Panc1 (cell line): ENCODE data around the gene GJB4. TPM values are rescaled to one million over a fixed set of nuclear protein-coding genes. Genes with fewer than 3 reads are reported as not detected.

Experiments
- ATAC-seq: fragments of 200-7000 bp; cut with Tn5 transposase; 2 replicates; pipeline ENCODE4 v1.9.1; 2020; ENCODE audit warnings: mild to moderate bottlenecking, moderate library complexity
- BruUV-seq: library from RNA; stranded (reverse); fragments of 400-500 nt; replicated peaks from 2 replicates; lab custom pipeline; 2021; lab: Mats Ljungman, UMichigan
- CTCF ChIA-PET: fragments of 300-600 bp; sonication (Branson Sonifier 250); formaldehyde crosslinking; loops from one replicate; lab custom pipeline; 2022; ENCODE audit warnings: antibody characterized with exemption; lab: Charles Lee
- POLR2A ChIA-PET: fragments of 300-600 bp; sonication (Branson Sonifier 250); formaldehyde crosslinking; loops from one replicate; lab custom pipeline; 2022; ENCODE audit warnings: antibody characterized with exemption; lab: Charles Lee
- DNase-seq: peaks from one replicate; pipeline ENCODE4 v3.0.0-alpha.2; 2010; ENCODE audit warnings: low read depth, low spot score
- H3K27ac ChIP-seq: 2 replicates; pipeline ENCODE4 v1.5.1; 2011; ENCODE audit warnings: mild to moderate bottlenecking, low read length, inconsistent platforms
- H3K27me3 ChIP-seq: fragments of 200-500 bp; sonication (Bioruptor generic); 2 replicates; pipeline ENCODE4 v1.6.0; 2014; ENCODE audit warnings: low read length, inconsistent platforms; ENCODE audit not compliant: control insufficient read depth, insufficient read depth
- H3K36me3 ChIP-seq: fragments of 200-500 bp; sonication (Bioruptor generic); 2 replicates; pipeline ENCODE4 v1.5.1; 2014; ENCODE audit warnings: inconsistent platforms, mild to moderate bottlenecking, low read length, moderate library complexity; ENCODE audit not compliant: control insufficient read depth, insufficient read depth
- H3K4me1 ChIP-seq: 2 replicates; pipeline ENCODE4 v1.5.1; 2011; ENCODE audit warnings: inconsistent platforms, mild to moderate bottlenecking, low read length, moderate library complexity; ENCODE audit not compliant: control insufficient read depth, insufficient read depth
- H3K4me3 ChIP-seq, 2 experiments: 2 replicates each; pipeline ENCODE4 v1.5.1; 2011 to 2012; ENCODE audit warnings: low read depth in 2 of 2, low read length in 2 of 2, mild to moderate bottlenecking in 2 of 2, inconsistent platforms in 1 of 2, moderate library complexity in 1 of 2
- H3K9me3 ChIP-seq: fragments of 200-500 bp; sonication (Bioruptor generic); 2 replicates; pipeline ENCODE4 v1.5.1; 2014; ENCODE audit warnings: low read depth, mild to moderate bottlenecking, inconsistent platforms, low read length, moderate library complexity; ENCODE audit not compliant: control insufficient read depth, insufficient read depth
- POLR2AphosphoS5 ChIP-seq: IDR thresholded peaks from 2 replicates; pipeline ENCODE4 v1.6.1; 2012; ENCODE audit warnings: mild to moderate bottlenecking, low read depth, low read length, moderate library complexity
- SIN3A ChIP-seq: IDR thresholded peaks from 2 replicates; pipeline ENCODE4 v1.6.1; 2012; ENCODE audit warnings: low read depth, mild to moderate bottlenecking, low read length, moderate library complexity, borderline replicate concordance; ENCODE audit not compliant: insufficient read depth
- TCF7L2 ChIP-seq: IDR thresholded peaks from 2 replicates; pipeline ENCODE4 v1.6.1; 2011; ENCODE audit warnings: mild to moderate bottlenecking, low read depth, low read length, inconsistent platforms
- in situ Hi-C: cut with HindIII; loops from 2 replicates; pipeline ENCODE4 v1.10.0; 2016; ENCODE audit warnings: low sequenced_read_pairs, low pct_unique_long_range_greater_than_20kb
- intact Hi-C: fragments of 100-400 bp; cut with micrococcal nuclease; formaldehyde crosslinking; loops from one replicate; pipeline ENCODE4 v1.10.0; 2022; ENCODE audit not compliant: unreplicated experiment
- total RNA-seq: library from RNA; stranded (reverse); gene quantifications from one replicate; pipeline ENCODE4 v1.2.1, GENCODE V29; 2021; ENCODE audit not compliant: unreplicated experiment
- TF ChIP-seq, protein P1 (sequence below), 2 experiments: IDR thresholded peaks; 2 replicates each; pipeline ENCODE4 v1.6.1; 2011 to 2012; ENCODE audit warnings: low read depth in 2 of 2, control low read depth in 1 of 2, low read length in 1 of 2, mild to moderate bottlenecking in 1 of 2, moderate library complexity in 1 of 2; ENCODE audit not compliant: insufficient read depth in 1 of 2
- TF ChIP-seq, protein P2 (sequence below): fragments of 450-650 bp; IDR thresholded peaks from 2 replicates; pipeline ENCODE4 v1.5.1; 2017; ENCODE audit warnings: mild to moderate bottlenecking

Gene GJB4
- total RNA-seq, 1 experiment from 2014 or later = not detected

DNA sequence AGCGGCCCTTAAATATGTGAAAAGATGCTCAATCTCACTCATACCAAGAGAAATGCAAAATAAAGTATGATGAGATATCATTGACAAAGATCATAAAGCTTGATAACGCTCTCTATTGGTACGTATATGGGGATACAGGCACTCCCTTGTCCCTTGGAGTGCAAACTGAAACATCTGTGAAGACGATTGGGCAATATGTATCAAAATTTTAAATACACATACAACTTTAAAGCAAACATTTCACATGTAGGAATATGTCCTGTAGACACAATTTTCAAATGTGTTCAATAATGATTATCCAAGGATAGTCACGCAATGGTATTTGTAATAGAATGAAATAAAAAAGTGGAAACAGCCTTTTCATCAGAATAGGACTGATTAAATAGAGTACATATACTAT, 19.5 kb downstream of the GJB4 start:
- Histone ChIP-seq H3K36me3 (peaks cover 5% of the 10 kb centered on the region; the same call in 1 of the 2 replicates), H3K27ac (no peak overlapping the region), H3K27me3 (peaks cover 3% of the 10 kb centered on the region), H3K4me1 (peaks cover 5% of the 10 kb centered on the region; the same call in 1 of the 2 replicates), H3K4me3 (no peak overlapping the region), H3K9me3 (no peaks in the 10 kb centered on the region)
- ATAC-seq = no peak
- ChIA-PET POLR2A (interaction anchor here (0.6 kb wide), 1 partner anchor 1197 kb away, joined by 3 read pairs; no protein-coding TSS in a partner anchor), CTCF (no interaction called here)
- DNase-seq = no peak
- in situ Hi-C loops (no loop called here), intact Hi-C loops (no loop called here)
- BruUV-seq = no TSS peak
- TF ChIP-seq, protein P1, sequence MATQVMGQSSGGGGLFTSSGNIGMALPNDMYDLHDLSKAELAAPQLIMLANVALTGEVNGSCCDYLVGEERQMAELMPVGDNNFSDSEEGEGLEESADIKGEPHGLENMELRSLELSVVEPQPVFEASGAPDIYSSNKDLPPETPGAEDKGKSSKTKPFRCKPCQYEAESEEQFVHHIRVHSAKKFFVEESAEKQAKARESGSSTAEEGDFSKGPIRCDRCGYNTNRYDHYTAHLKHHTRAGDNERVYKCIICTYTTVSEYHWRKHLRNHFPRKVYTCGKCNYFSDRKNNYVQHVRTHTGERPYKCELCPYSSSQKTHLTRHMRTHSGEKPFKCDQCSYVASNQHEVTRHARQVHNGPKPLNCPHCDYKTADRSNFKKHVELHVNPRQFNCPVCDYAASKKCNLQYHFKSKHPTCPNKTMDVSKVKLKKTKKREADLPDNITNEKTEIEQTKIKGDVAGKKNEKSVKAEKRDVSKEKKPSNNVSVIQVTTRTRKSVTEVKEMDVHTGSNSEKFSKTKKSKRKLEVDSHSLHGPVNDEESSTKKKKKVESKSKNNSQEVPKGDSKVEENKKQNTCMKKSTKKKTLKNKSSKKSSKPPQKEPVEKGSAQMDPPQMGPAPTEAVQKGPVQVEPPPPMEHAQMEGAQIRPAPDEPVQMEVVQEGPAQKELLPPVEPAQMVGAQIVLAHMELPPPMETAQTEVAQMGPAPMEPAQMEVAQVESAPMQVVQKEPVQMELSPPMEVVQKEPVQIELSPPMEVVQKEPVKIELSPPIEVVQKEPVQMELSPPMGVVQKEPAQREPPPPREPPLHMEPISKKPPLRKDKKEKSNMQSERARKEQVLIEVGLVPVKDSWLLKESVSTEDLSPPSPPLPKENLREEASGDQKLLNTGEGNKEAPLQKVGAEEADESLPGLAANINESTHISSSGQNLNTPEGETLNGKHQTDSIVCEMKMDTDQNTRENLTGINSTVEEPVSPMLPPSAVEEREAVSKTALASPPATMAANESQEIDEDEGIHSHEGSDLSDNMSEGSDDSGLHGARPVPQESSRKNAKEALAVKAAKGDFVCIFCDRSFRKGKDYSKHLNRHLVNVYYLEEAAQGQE (IDR thresholded peaks at IDR 0.05; ENCODE audit: insufficient read depth in 1 of 2, low read depth in 2 of 2, low read length in 1 of 2) = no peak

DNA sequence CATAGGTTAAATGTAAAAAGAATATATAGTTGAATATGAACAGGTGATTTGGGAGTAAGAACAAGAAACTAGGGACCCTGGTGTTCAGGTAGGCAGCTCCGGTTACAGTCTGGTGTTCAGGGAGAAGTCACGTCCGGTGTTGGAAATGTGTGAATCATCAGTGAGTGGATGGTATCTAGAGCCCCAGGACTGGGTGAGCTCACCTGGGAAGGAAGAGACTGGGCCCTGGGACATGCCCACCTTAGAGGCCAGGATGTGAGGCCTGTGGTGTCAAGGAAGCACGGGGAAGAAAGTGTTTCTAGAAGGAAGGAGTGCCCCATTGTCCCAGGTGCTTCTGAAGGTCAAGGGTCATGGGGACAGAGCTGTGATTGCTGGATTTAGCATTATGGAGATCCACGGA, 20.0 kb downstream of the GJB4 start:
- Histone ChIP-seq H3K4me1 (peaks cover 5% of the 10 kb centered on the region; the same call in 1 of the 2 replicates), H3K9me3 (no peaks in the 10 kb centered on the region), H3K36me3 (peaks cover 5% of the 10 kb centered on the region; the same call in 1 of the 2 replicates), H3K27me3 (peaks cover 3% of the 10 kb centered on the region), H3K27ac (no peak overlapping the region), H3K4me3 (no peak overlapping the region)
- in situ Hi-C loops = no loop called here
- no TSS peak for BruUV-seq
- ChIA-PET CTCF (no interaction called here), POLR2A (interaction anchor here (0.6 kb wide), 1 partner anchor 1198 kb away, joined by 3 read pairs; no protein-coding TSS in a partner anchor)
- TF ChIP-seq POLR2AphosphoS5 (no peak), SIN3A (no peak), TCF7L2 (no peak)
- TF ChIP-seq, protein P1 (IDR thresholded peaks at IDR 0.05; ENCODE audit: insufficient read depth in 1 of 2, low read depth in 2 of 2, low read length in 1 of 2) = no peak
- TF ChIP-seq, protein P2, sequence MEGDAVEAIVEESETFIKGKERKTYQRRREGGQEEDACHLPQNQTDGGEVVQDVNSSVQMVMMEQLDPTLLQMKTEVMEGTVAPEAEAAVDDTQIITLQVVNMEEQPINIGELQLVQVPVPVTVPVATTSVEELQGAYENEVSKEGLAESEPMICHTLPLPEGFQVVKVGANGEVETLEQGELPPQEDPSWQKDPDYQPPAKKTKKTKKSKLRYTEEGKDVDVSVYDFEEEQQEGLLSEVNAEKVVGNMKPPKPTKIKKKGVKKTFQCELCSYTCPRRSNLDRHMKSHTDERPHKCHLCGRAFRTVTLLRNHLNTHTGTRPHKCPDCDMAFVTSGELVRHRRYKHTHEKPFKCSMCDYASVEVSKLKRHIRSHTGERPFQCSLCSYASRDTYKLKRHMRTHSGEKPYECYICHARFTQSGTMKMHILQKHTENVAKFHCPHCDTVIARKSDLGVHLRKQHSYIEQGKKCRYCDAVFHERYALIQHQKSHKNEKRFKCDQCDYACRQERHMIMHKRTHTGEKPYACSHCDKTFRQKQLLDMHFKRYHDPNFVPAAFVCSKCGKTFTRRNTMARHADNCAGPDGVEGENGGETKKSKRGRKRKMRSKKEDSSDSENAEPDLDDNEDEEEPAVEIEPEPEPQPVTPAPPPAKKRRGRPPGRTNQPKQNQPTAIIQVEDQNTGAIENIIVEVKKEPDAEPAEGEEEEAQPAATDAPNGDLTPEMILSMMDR = no peak
- ATAC-seq = no peak
- no peak for DNase-seq
- intact Hi-C loops = no loop called here
